Activated CD4-positive, alpha-beta T cell treated with anti-CD3 and anti-CD28 coated beads, Interleukin-2, amount 50 U/mL, for 1 hour (primary cell): ENCODE measurements around the gene VSIG8.

Source experiments
- DNase-seq: peaks from one replicate; pipeline ENCODE4 v3.0.0-alpha.2; 2020

VSIG8 gene

GRCh38 chr1:159828176-159828575 lies 34.3 kb downstream of the VSIG8 start:
- no peak for DNase-seq

GRCh38 chr1:159827549-159827948 lies 34.9 kb downstream of the VSIG8 start:
- no peak for DNase-seq

- no peak for DNase-seq
These were observed 35.4 kb downstream of the VSIG8 start for GRCh38 chr1:159827102-159827490.

GRCh38 chr1:159826441-159827101 lies 35.9 kb downstream of the VSIG8 start, which contains the start of gene SLAMF8:
Gene SLAMF8 (plus strand): TSS chr1:159826873. CDS start chr1:159826899, 26 bp downstream.
- no peak for DNase-seq

- DNase-seq: no peak
These were observed 36.9 kb downstream of the VSIG8 start for GRCh38 chr1:159825564-159825963.

GRCh38 chr1:159823406-159823805 lies 39.1 kb downstream of the VSIG8 start:
- DNase-seq: no peak

- no peak for DNase-seq
These were observed 41.1 kb downstream of the VSIG8 start for GRCh38 chr1:159821171-159821867.

- DNase-seq: no peak
These were observed 45.0 kb downstream of the VSIG8 start for GRCh38 chr1:159817276-159818041.

- DNase-seq: no peak
These were observed 46.5 kb downstream of the VSIG8 start for GRCh38 chr1:159815926-159816325.

- DNase-seq: no peak
These were observed 57.5 kb downstream of the VSIG8 start for GRCh38 chr1:159804924-159805323.
